ENCODE measurements around the gene PLCL1.

Gene PLCL1

DNA sequence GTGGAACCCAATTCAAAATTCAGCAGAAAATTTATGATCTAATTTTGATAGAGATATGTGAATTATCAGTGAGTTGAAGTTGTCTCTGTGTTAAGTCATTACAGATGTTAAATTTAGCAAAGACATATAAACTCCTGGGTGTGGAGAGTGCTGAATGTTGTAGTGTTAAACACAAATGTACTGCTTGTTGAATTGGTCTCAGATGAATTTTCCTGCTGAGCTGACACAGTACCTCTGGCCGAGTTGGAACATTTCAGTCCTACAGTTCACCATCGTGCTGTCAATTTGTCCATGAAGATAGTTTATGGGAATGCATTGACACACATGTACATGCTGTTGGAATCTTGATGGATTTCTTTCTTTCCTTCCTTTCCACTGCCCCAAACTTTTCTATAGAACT, 255.9 kb downstream of the PLCL1 start:
- no peak for DNase-seq (ENCODE audit: low read depth)

- DNase-seq (ENCODE audit: low read depth) = no peak
Measured at GRCh38 chr2:198062826-198063225, 258.4 kb downstream of the PLCL1 start.

DNA sequence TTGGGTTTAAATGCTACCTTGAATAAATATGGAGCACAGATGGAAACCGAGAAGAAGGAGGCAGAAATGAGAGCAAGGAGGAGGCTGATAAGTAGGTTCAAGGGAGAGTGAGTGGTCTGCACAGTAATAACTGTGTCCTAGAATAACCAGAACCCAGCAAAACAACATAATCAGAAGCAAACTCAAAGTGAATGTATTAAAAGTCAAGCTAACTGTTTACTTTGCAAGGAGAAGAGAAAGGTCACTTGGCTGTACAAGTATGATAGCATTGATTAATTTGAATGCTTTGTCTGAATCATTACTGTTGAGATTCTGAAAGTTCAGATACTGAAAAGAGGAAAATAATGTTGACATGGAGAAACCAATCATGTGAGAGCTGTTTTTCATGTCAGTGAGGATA, 258.8 kb downstream of the PLCL1 start:
- DNase-seq (ENCODE audit: low read depth) = no peak

DNA sequence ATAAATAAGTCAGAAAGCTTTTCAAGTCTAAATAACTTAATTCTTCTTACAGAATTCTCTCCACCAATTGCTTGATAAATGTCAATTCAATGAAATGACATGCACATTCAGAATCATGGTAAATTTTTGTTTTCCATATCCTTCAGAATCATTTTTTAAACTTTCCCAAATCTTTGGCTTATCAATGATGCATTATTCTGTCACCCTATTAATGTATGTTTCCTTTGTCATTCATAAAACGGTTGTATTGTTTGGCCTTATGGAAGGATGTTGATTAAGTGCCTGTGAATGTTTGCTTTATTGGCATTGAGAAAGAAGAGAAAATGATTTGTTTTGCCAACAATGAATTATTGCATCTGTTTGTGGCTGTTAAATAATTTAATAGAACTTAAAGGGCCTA, 260.9 kb downstream of the PLCL1 start:
- no peak for DNase-seq (ENCODE audit: low read depth)

- DNase-seq (ENCODE audit: low read depth) = no peak
Measured at GRCh38 chr2:198066597-198066996, 262.2 kb downstream of the PLCL1 start.

GRCh38 chr2:198072655-198073054, 268.3 kb downstream of the PLCL1 start:
- no peak for DNase-seq (ENCODE audit: low read depth)

DNA sequence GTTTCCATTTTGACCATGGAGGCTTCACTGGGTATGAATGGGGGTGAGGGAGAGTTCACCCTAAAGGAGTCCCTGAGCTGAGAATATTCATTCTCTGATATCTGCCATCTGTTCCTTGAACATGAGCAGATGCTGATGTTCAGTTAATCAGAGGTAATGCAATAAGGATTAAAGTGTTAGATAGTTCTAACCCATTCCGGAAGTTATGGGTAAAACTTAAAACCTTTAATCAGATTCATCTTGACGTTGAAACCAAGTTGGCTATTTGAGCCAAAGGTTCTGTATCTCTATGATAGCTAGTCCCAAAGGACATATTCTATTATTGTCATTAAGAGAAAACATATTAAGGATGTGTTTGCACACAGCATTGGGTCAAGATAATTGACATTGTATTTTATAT, 268.9 kb downstream of the PLCL1 start:
- no peak for DNase-seq (ENCODE audit: low read depth)

DNA sequence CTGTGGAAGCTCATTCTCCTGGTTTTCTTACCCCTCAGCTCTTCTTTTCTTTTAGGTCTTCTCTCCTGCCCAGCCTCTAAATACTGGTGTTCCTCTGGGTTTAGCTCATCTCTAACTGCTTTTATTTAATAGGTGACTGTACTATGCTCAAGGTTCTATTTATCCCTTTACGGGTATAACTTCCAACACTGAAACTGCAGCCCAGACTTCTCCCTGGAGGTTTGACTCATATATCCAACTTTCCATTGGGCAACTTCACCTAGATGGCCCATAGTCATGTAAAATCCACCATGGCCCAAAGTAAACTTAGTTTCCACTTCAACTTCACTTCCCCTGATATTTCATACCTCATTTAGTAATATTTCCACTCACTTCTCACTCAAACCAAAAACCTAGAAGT, 273.1 kb downstream of the PLCL1 start:
- DNase-seq (ENCODE audit: low read depth) = no peak

- no peak for DNase-seq (ENCODE audit: low read depth)
Measured at GRCh38 chr2:198080879-198081765, 276.7 kb downstream of the PLCL1 start.

DNA sequence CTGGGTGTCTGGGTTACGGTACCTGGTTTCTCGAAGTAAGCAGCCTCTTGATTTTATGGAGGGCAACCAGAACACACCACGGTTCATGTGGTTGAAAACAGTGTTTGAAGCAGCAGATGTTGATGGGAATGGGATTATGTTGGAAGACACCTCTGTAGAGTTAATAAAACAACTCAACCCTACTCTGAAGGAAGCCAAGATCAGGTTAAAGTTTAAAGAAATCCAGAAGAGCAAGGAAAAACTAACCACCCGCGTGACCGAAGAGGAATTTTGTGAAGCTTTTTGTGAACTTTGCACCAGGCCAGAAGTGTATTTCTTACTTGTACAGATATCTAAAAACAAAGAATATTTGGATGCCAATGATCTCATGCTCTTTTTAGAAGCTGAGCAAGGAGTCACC, 279.8 kb downstream of the PLCL1 start:
- DNase-seq (ENCODE audit: low read depth) = no peak

GRCh38 chr2:198096002-198096401, 291.6 kb downstream of the PLCL1 start:
- no peak for DNase-seq (ENCODE audit: low read depth)

GRCh38 chr2:198096965-198097364, 292.6 kb downstream of the PLCL1 start:
- no peak for DNase-seq (ENCODE audit: low read depth)

GRCh38 chr2:198097630-198098029, 293.2 kb downstream of the PLCL1 start:
- DNase-seq (ENCODE audit: low read depth) = no peak

DNA sequence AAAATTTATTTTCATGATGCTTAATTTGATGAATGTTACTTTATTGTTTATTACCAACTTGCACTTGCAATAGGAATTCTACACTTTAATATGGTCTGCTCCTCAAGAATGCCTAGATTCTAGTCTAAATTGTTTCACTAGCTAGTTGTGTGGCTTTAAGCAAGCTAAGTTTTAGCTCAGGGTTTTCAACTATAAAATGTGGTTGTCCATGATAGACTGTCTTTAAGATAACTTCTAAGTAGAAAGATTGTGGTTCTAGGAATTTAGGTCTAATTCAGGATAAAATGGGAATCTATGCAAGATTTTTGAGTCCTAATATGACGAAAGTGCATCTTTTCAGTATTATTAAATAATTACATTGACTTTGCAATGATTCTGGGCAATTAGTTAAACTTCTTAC, 294.0 kb downstream of the PLCL1 start:
- DNase-seq (ENCODE audit: low read depth) = no peak

GRCh38 chr2:198098918-198099317, 294.5 kb downstream of the PLCL1 start:
- no peak for DNase-seq (ENCODE audit: low read depth)

DNA sequence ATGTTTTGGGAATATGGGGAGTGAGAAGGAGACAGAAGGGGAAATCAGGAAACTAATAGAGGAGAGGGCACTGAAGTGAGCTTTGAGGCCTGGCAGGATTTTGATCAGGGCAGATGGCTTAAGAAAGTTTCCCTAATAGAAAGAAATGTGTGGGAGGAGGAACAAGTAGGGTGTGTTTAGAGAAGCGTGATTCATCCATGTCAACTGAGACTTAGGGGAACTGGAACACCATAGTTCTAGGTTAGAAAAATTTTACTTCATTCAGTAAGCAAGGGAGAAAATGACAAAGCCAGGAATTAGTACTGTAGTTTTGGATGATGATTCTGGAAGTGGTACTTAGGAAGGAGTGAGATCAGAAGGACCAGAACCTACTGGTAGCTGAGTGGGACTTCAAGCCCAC, 296.0 kb downstream of the PLCL1 start:
- DNase-seq (ENCODE audit: low read depth) = no peak

DNA sequence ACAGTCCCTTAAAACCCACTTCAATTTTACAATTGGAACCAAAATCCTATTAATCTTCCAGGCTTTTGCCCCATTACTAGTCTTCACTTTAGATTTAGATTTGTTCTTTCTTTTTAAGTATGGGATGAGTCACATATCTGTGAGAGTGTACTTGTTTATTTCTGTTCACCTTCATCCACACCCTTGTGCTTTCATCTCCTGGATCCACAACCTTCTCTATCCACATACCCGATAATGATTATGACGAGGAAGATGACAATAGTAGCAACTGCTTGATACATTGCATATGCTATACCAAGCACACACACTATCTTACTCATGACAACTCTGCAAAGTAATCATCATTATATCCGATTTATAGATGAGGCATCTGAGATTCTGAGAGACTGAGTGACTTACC, 297.3 kb downstream of the PLCL1 start:
- no peak for DNase-seq (ENCODE audit: low read depth)

DNA sequence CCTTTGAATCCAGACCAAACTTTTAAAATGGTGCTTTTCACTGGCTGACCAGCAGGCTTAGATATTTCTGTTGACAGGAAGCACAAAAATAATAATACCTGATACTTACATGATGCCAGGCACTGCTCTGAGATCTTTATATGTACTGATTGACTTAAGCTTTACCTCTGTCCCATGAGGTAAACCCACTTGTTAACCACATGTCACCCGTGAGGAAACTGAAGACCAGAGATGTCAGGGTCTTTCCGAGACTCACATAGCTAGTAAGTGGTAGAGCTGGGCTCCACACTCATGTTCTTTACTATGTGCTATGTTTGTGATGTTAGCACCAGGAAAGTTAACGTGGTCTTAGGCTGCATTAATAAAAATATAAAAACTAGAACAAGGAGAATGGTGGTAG, 297.7 kb downstream of the PLCL1 start:
- no peak for DNase-seq (ENCODE audit: low read depth)

DNA sequence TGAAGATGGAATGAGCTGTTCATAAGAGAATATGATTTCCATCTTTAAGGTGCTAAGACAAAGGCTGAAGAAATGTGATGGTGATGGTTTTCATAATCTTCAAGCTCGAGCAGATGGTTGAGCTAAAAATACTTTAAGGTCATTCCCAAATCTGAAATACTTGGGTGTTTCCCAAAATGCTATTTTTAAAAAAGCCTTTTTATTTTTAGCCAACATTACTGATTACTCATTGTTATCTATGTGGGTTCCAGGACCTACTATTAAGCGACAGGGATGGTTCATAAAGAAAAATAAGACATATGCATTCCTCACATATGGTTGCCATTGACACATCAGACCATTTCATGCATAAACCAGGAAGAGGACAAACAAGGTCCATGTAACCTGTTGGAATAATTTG, 298.5 kb downstream of the PLCL1 start:
- no peak for DNase-seq (ENCODE audit: low read depth)

DNA sequence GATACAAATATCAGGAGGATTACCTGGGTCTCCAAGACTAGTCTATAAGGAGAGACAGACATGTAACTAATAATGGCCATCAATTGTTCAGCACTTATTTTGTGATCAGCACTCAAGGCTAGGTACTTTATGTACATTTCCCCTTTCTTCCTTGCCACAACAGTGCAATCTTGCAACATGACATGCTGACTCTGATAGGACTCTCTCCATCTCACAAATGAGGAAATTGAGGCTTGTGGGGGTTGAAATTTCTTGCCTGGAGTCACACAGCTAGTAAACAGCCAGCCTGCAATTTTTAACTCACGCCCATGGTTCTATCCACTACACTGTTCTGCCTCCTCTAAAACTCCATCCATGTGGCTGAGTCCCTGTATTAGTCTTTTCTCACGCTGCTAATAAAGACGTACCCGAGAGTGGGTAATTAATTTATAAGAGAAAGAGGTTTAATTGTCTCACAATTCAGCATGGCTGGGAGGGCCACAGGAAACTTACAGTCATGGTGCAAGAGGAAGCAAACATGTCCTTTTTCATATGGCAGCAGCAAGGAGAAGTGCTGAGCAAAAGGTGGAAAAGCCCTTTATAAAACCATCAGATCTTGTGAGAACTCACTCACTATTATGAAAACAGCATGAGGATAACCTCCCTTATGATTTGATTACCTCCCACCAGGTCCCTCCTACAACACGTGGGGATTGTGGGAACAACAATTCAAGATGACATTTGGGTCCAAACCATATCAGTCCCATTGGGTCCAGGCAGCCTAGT, 302.4 kb downstream of the PLCL1 start:
- no peak for DNase-seq (ENCODE audit: low read depth)

DNA sequence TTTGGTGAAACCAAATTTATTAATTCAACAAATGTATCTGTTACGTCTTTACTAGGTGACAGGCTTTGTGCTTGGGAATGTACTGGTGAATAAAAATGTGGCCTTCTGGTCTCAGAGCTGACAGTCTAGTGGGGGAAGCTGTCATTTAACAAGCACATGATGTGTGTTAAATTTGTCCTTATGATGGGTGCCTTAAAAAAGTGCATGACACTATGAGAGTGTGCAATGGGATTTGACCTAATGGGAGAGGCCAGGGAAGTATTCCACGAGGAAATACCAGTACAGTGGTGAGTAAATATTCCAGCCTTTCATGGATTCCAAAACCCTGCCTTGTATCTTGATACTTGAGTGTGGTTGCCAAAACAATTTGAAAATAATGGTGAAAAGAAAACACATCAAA, 308.9 kb downstream of the PLCL1 start:
- no peak for DNase-seq (ENCODE audit: low read depth)

- DNase-seq (ENCODE audit: low read depth) = no peak
Measured at GRCh38 chr2:198114064-198114463, 309.7 kb downstream of the PLCL1 start.

- no peak for DNase-seq (ENCODE audit: low read depth)
Measured at GRCh38 chr2:198115201-198115600, 310.8 kb downstream of the PLCL1 start.

DNA sequence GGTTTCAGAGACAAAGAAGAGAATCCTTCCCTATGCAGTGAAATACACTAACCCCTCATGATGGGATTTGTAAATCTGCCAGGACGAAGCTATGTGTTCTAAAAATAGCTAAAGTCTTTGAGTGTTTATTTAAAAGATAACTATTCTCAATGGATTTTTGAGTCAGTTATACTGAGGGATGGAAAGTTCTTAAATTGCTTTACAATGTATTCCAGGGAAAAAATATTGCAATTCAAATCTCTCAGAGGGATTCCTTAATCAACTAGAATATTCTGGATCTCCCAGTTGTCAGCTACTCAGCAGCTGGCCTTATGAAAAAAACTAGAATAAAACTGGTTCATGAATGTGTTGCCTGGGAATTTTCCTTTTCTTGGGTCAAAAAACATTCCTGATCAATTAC, 312.4 kb downstream of the PLCL1 start:
- no peak for DNase-seq (ENCODE audit: low read depth)

All from activated T-cell treated with anti-CD3 and anti-CD28 coated beads for 24 hours (primary cell).